Brain microvascular endothelial cell (primary cell): ENCODE results near the gene HBG2.

ENCODE experiments used
- DNase-seq: peaks from one replicate; pipeline ENCODE4 v3.0.0-alpha.2; 2020
- H3K27ac ChIP-seq: fragments of 250-450 bp; sonication (Bioruptor Pico); 2 replicates; pipeline ENCODE4 v1.5.1; 2020; ENCODE audit warnings: mild to moderate bottlenecking, moderate library complexity
- H3K27me3 ChIP-seq: fragments of 250-450 bp; sonication (Bioruptor Pico); replicated peaks from 2 replicates; pipeline ENCODE4 v1.5.1; 2020; ENCODE audit warnings: mild to moderate bottlenecking
- H3K36me3 ChIP-seq: fragments of 250-450 bp; sonication (Bioruptor Pico); replicated peaks from 2 replicates; pipeline ENCODE4 v1.5.1; 2020; ENCODE audit warnings: mild to moderate bottlenecking
- H3K4me3 ChIP-seq: 2 replicates; pipeline ENCODE4 v1.5.1; 2011; ENCODE audit warnings: low read depth, mild to moderate bottlenecking, control low read depth, low read length, moderate library complexity
- in situ Hi-C: cut with HindIII; loops from 2 replicates; pipeline ENCODE4 v1.10.0; 2017; ENCODE audit warnings: low sequenced_read_pairs, low pct_ligation_motif_present
- TF ChIP-seq, protein P1 (sequence below): IDR thresholded peaks from 2 replicates; pipeline ENCODE4 v1.5.1; 2011; ENCODE audit warnings: low read depth, mild to moderate bottlenecking, moderate library complexity, low read length, control low read depth, inconsistent platforms; ENCODE audit errors: missing control alignments

HBG2 gene

DNA sequence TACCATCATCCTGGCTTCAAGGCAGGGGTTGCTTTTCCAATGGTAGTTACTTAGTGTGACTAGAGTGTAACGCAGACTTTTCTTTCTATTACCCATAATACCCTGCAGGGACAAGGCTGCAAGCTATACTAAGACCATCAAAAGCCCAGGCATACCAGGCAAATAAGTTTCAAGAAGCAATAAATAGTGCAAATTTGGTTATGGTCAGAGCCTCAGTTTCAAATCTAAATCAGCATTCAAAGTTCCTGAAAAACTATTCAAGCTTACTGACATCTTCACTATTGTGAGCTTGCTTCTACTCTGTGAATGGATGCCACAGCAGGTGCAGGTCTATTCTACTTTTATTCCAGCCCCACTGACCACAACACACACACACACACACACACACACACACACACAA, 25.2 kb downstream of the HBG2 start:
- H3K4me3 ChIP-seq, result no peak overlapping the region
- TF ChIP-seq, protein P1, sequence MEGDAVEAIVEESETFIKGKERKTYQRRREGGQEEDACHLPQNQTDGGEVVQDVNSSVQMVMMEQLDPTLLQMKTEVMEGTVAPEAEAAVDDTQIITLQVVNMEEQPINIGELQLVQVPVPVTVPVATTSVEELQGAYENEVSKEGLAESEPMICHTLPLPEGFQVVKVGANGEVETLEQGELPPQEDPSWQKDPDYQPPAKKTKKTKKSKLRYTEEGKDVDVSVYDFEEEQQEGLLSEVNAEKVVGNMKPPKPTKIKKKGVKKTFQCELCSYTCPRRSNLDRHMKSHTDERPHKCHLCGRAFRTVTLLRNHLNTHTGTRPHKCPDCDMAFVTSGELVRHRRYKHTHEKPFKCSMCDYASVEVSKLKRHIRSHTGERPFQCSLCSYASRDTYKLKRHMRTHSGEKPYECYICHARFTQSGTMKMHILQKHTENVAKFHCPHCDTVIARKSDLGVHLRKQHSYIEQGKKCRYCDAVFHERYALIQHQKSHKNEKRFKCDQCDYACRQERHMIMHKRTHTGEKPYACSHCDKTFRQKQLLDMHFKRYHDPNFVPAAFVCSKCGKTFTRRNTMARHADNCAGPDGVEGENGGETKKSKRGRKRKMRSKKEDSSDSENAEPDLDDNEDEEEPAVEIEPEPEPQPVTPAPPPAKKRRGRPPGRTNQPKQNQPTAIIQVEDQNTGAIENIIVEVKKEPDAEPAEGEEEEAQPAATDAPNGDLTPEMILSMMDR, result no peak
- DNase-seq, result no peak
- in situ Hi-C loops, result no loop called here
- H3K36me3 ChIP-seq, result no peaks in the 10 kb centered on the region
- H3K27me3 ChIP-seq, result no peaks in the 10 kb centered on the region
- no peak overlapping the region for H3K27ac ChIP-seq

DNA sequence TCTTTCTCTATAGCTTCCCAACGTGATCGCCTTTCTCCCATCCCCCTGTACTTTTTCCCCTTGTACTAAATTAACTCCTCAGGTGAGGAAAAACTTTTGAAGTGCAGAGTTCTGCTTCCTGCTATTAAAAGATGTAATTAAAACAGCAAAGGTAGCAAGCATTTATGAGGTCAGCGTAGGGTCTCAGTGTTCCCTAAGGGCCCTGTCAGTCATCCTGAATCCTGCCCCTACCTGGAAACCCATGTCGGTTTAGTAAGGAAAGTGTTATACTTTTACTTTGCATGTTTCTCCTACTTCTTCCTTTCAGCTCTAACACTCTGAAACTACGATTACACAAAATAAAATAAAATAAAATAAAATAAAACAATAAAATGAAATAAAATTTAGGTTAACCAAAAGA, 26.5 kb downstream of the HBG2 start:
- no peak overlapping the region for H3K4me3 ChIP-seq
- TF ChIP-seq, protein P1, result no peak
- in situ Hi-C loops, result no loop called here
- no peak for DNase-seq
- no peaks in the 10 kb centered on the region for H3K36me3 ChIP-seq
- H3K27me3 ChIP-seq, result no peaks in the 10 kb centered on the region
- no peak overlapping the region for H3K27ac ChIP-seq

DNA sequence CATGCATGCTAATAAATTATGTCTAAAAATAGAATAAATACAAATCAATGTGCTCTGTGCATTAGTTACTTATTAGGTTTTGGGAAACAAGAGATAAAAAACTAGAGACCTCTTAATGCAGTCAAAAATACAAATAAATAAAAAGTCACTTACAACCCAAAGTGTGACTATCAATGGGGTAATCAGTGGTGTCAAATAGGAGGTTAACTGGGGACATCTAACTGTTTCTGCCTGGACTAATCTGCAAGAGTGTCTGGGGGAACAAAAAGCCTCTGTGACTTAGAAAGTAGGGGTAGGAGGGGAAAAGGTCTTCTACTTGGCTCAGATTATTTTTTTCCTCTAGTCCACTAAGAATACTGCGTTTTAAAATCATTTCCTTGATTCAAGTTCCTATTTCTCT, 26.9 kb downstream of the HBG2 start:
- no peak overlapping the region for H3K4me3 ChIP-seq
- no peak overlapping the region for H3K27ac ChIP-seq
- TF ChIP-seq, protein P1, result no peak
- DNase-seq, result no peak
- no peaks in the 10 kb centered on the region for H3K27me3 ChIP-seq
- in situ Hi-C loops, result no loop called here
- no peaks in the 10 kb centered on the region for H3K36me3 ChIP-seq

DNA sequence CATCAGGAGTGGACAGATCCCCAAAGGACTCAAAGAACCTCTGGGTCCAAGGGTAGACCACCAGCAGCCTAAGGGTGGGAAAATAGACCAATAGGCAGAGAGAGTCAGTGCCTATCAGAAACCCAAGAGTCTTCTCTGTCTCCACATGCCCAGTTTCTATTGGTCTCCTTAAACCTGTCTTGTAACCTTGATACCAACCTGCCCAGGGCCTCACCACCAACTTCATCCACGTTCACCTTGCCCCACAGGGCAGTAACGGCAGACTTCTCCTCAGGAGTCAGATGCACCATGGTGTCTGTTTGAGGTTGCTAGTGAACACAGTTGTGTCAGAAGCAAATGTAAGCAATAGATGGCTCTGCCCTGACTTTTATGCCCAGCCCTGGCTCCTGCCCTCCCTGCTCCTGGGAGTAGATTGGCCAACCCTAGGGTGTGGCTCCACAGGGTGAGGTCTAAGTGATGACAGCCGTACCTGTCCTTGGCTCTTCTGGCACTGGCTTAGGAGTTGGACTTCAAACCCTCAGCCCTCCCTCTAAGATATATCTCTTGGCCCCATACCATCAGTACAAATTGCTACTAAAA, 27.8 kb downstream of the HBG2 start, which contains the start of gene HBB:
Gene HBB, minus strand, starts transcription at position 340 of the 579 bp plus-strand sequence. Its CDS starts 50 bp downstream, at position 290.
- Histone ChIP-seq H3K27ac (no peak within 1 kb of the TSS), H3K27me3 (no peaks in the 10 kb centered on the region), H3K36me3 (no peaks in the 10 kb centered on the region), H3K4me3 (no peak within 1 kb of the TSS)
- DNase-seq, result no peak
- TF ChIP-seq, protein P1, result no peak
- in situ Hi-C loops, result no loop called here

DNA sequence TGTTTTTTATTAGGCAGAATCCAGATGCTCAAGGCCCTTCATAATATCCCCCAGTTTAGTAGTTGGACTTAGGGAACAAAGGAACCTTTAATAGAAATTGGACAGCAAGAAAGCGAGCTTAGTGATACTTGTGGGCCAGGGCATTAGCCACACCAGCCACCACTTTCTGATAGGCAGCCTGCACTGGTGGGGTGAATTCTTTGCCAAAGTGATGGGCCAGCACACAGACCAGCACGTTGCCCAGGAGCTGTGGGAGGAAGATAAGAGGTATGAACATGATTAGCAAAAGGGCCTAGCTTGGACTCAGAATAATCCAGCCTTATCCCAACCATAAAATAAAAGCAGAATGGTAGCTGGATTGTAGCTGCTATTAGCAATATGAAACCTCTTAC, 29.1 kb downstream of the HBG2 start:
- no peak for DNase-seq
- H3K36me3 ChIP-seq, result no peaks in the 10 kb centered on the region
- H3K27ac ChIP-seq, result no peak overlapping the region
- H3K4me3 ChIP-seq, result no peak overlapping the region
- in situ Hi-C loops, result no loop called here
- no peaks in the 10 kb centered on the region for H3K27me3 ChIP-seq
- TF ChIP-seq, protein P1, result no peak
